Thyroid gland (tissue), 4 donors: ENCODE results near the gene RPL13A.

Experiments used
- CTCF ChIP-seq, 6 experiments: fragments of 200-600 bp in 3 of 6; fragments of 450-650 bp in 3 of 6; sonication (generic) in 3 of 6; IDR thresholded peaks; one replicate each; pipeline ENCODE4 v1.5.1; 2016 to 2019; ENCODE audit warnings: antibody characterized with exemption in 6 of 6, mild to moderate bottlenecking in 2 of 6, inconsistent platforms in 1 of 6, moderate library complexity in 1 of 6
- POLR2A ChIP-seq, 2 donors: fragments of 450-650 bp; IDR thresholded peaks; one replicate each; pipeline ENCODE4 v1.6.1; 2017; ENCODE audit warnings: antibody characterized with exemption in 2 of 2, mild to moderate bottlenecking in 2 of 2, moderate library complexity in 1 of 2

GRCh38 chr19:49448432-49448786 lies 39.0 kb upstream of the RPL13A start:
- TF ChIP-seq CTCF (IDR thresholded peaks at IDR 0.05): no peak
- no peak for TF ChIP-seq POLR2A (IDR thresholded peaks at IDR 0.05)
